IMR-90 (cell line): ENCODE measurements around the gene TTC39B. TPM values are rescaled to one million over a fixed set of nuclear protein-coding genes. Genes with fewer than 3 reads are reported as not detected.

Experiments used
- ATAC-seq: fragments of 200-7000 bp; cut with Tn5 transposase; 2 replicates; pipeline ENCODE4 v1.9.1; 2020; ENCODE audit warnings: low read depth, mild to moderate bottlenecking, moderate library complexity
- BruUV-seq: library from RNA; stranded (reverse); fragments of 400-500 nt; replicated peaks from 2 replicates; lab custom pipeline; 2021; lab: Mats Ljungman, UMichigan
- CTCF ChIA-PET: fragments of 300-600 bp; formaldehyde crosslinking; extraction: SDS; loops from one replicate; lab custom pipeline; 2021; ENCODE audit warnings: antibody characterized with exemption; lab: Yijun Ruan, JAX
- POLR2A ChIA-PET: fragments of 300-600 bp; sonication (Branson Sonifier 250); formaldehyde crosslinking; loops from one replicate; lab custom pipeline; 2022; ENCODE audit warnings: antibody characterized with exemption; ENCODE audit not compliant: unreplicated experiment; lab: Charles Lee
- DNase-seq: peaks from one replicate; pipeline ENCODE4 v3.0.0; 2013
- H2AFZ ChIP-seq: replicated peaks from 2 replicates; pipeline ENCODE3; 2013; ENCODE audit warnings: low read length, mild to moderate bottlenecking; ENCODE audit not compliant: poor library complexity
- H2AK5ac ChIP-seq: 2 replicates; pipeline ENCODE4 v1.6.1; 2013; ENCODE audit warnings: low read depth, low read length, inconsistent platforms
- H2AK9ac ChIP-seq: replicated peaks from 2 replicates; pipeline ENCODE3; 2013; ENCODE audit warnings: mild to moderate bottlenecking, low read depth, low read length, moderate library complexity; ENCODE audit not compliant: poor library complexity
- H2BK120ac ChIP-seq: 2 replicates; pipeline ENCODE4 v1.6.1; 2013; ENCODE audit warnings: low read depth, low read length, inconsistent platforms
- H2BK15ac ChIP-seq: 3 replicates; pipeline ENCODE4 v1.6.1; 2013; ENCODE audit warnings: low read depth, low read length, inconsistent platforms
- H2BK20ac ChIP-seq: 2 replicates; pipeline ENCODE4 v1.6.1; 2013; ENCODE audit warnings: low read depth, mild to moderate bottlenecking, inconsistent platforms, low read length, moderate library complexity
- H2BK5ac ChIP-seq: 2 replicates; pipeline ENCODE4 v1.6.1; 2013; ENCODE audit warnings: mild to moderate bottlenecking, low read depth, low read length, inconsistent platforms; ENCODE audit not compliant: poor library complexity, severe bottlenecking
- H3K14ac ChIP-seq: replicated peaks from 2 replicates; pipeline ENCODE4 v1.6.1; 2013; ENCODE audit warnings: low read depth, low read length, inconsistent platforms
- H3K18ac ChIP-seq: 2 replicates; pipeline ENCODE4 v1.6.1; 2013; ENCODE audit warnings: low read depth, low read length, control low read depth
- H3K23ac ChIP-seq: 2 replicates; pipeline ENCODE4 v1.6.1; 2013; ENCODE audit warnings: low read depth, low read length, inconsistent platforms
- H3K27ac ChIP-seq: 2 replicates; pipeline ENCODE4 v1.5.1; 2013; ENCODE audit warnings: mild to moderate bottlenecking, control low read depth, low read length; ENCODE audit not compliant: insufficient read depth
- H3K27me3 ChIP-seq: 2 replicates; pipeline ENCODE4 v1.6.1; 2013; ENCODE audit warnings: low read length; ENCODE audit not compliant: control insufficient read depth, insufficient read depth
- H3K36me3 ChIP-seq: 2 replicates; pipeline ENCODE4 v1.6.1; 2013; ENCODE audit warnings: low read length, mixed read lengths; ENCODE audit not compliant: control insufficient read depth, insufficient read depth
- H3K4ac ChIP-seq: 2 replicates; pipeline ENCODE4 v1.6.1; 2013; ENCODE audit warnings: low read depth, low read length, inconsistent platforms
- H3K4me1 ChIP-seq: 2 replicates; pipeline ENCODE4 v1.6.1; 2013; ENCODE audit warnings: low read length, mixed read lengths; ENCODE audit not compliant: control insufficient read depth, insufficient read depth
- H3K4me2 ChIP-seq: 2 replicates; pipeline ENCODE4 v1.6.1; 2013; ENCODE audit warnings: low read depth, mild to moderate bottlenecking, control low read depth, low read length, moderate library complexity
- H3K4me3 ChIP-seq: 2 replicates; pipeline ENCODE4 v1.5.1; 2013; ENCODE audit warnings: low read depth, mild to moderate bottlenecking, control low read depth, low read length, moderate library complexity; ENCODE audit not compliant: insufficient read depth
- H3K56ac ChIP-seq: 2 replicates; pipeline ENCODE4 v1.6.1; 2013; ENCODE audit warnings: low read length, inconsistent platforms; ENCODE audit not compliant: insufficient read depth; ENCODE audit errors: extremely low read depth
- H3K79me1 ChIP-seq, 2 experiments: 2 replicates each; pipeline ENCODE4 v1.6.1; 2013; ENCODE audit warnings: low read length in 2 of 2, inconsistent platforms in 1 of 2, low read depth in 1 of 2
- H3K9ac ChIP-seq: 2 replicates; pipeline ENCODE4 v1.6.1; 2013; ENCODE audit warnings: low read depth, low read length, control low read depth
- H3K9me1 ChIP-seq: 2 replicates; pipeline ENCODE4 v1.6.1; 2013; ENCODE audit warnings: low read length, inconsistent platforms; ENCODE audit not compliant: insufficient read depth
- H3K9me3 ChIP-seq: 2 replicates; pipeline ENCODE4 v1.6.1; 2013; ENCODE audit warnings: low read length; ENCODE audit not compliant: control insufficient read depth, insufficient read depth
- H4K20me1 ChIP-seq: 2 replicates; pipeline ENCODE4 v1.6.1; 2013; ENCODE audit warnings: low read length, inconsistent platforms; ENCODE audit not compliant: insufficient read depth
- H4K5ac ChIP-seq: 2 replicates; pipeline ENCODE4 v1.6.1; 2013; ENCODE audit warnings: mild to moderate bottlenecking, low read depth, low read length, control low read depth
- H4K8ac ChIP-seq, 2 experiments: 2 replicates each; pipeline ENCODE4 v1.6.1; 2013; ENCODE audit warnings: low read depth in 2 of 2, low read length in 2 of 2, control low read depth in 1 of 2, inconsistent platforms in 1 of 2
- H4K91ac ChIP-seq: 2 replicates; pipeline ENCODE4 v1.6.1; 2013; ENCODE audit warnings: low read depth, low read length, inconsistent platforms; ENCODE audit not compliant: insufficient read depth
- BHLHE40 ChIP-seq: fragments of 150-350 bp; IDR thresholded peaks from 2 replicates; pipeline ENCODE4 v1.6.1; 2016; ENCODE audit warnings: mild to moderate bottlenecking, low read depth, low read length
- CEBPB ChIP-seq: IDR thresholded peaks from 2 replicates; pipeline ENCODE4 v1.6.1; 2012; ENCODE audit warnings: low read depth, low read length, improper control_type of control experiment
- CHD1 ChIP-seq: IDR thresholded peaks from 2 replicates; pipeline ENCODE4 v1.6.1; 2012; ENCODE audit warnings: low read depth, low read length, improper control_type of control experiment
- CTCF ChIP-seq: conservative IDR thresholded peaks from 2 replicates; pipeline ENCODE4 v1.5.1; 2012; ENCODE audit warnings: mild to moderate bottlenecking, low read depth, low read length, improper control_type of control experiment
- FOS ChIP-seq: fragments of 150-350 bp; IDR thresholded peaks from 2 replicates; pipeline ENCODE4 v1.6.1; 2016; ENCODE audit warnings: low read depth, low read length
- MAFK ChIP-seq: IDR thresholded peaks from 2 replicates; pipeline ENCODE4 v1.6.1; 2012; ENCODE audit warnings: low read depth, low read length, improper control_type of control experiment
- MAZ ChIP-seq: IDR thresholded peaks from 2 replicates; pipeline ENCODE4 v1.6.1; 2012; ENCODE audit warnings: low read depth, mild to moderate bottlenecking, low read length, improper control_type of control experiment, moderate library complexity, borderline replicate concordance
- MXI1 ChIP-seq: IDR thresholded peaks from 2 replicates; pipeline ENCODE4 v1.6.1; 2012; ENCODE audit warnings: low read depth, mild to moderate bottlenecking, low read length, moderate library complexity, borderline replicate concordance
- NFE2L2 ChIP-seq: fragments of 150-350 bp; IDR thresholded peaks from 2 replicates; pipeline ENCODE4 v1.6.1; 2016; ENCODE audit warnings: low read depth, mild to moderate bottlenecking, low read length
- POLR2A ChIP-seq: IDR thresholded peaks from 2 replicates; pipeline ENCODE4 v1.6.1; 2012; ENCODE audit warnings: mild to moderate bottlenecking, low read depth, low read length
- RAD21 ChIP-seq: IDR thresholded peaks from 2 replicates; pipeline ENCODE4 v1.6.1; 2012; ENCODE audit warnings: low read length, improper control_type of control experiment
- RCOR1 ChIP-seq: IDR thresholded peaks from 2 replicates; pipeline ENCODE4 v1.6.1; 2012; ENCODE audit warnings: mild to moderate bottlenecking, low read length, improper control_type of control experiment; ENCODE audit not compliant: insufficient replicate concordance
- RFX5 ChIP-seq: IDR thresholded peaks from 2 replicates; pipeline ENCODE4 v1.8.0; 2012; ENCODE audit warnings: low read depth, mild to moderate bottlenecking, low read length, moderate library complexity
- SMC3 ChIP-seq: fragments of 150-350 bp; IDR thresholded peaks from 2 replicates; pipeline ENCODE4 v1.6.1; 2016; ENCODE audit warnings: low read depth, mild to moderate bottlenecking, antibody characterized with exemption, low read length, moderate library complexity
- USF2 ChIP-seq: fragments of 150-350 bp; IDR thresholded peaks from 2 replicates; pipeline ENCODE4 v1.6.1; 2017; ENCODE audit warnings: mild to moderate bottlenecking, antibody characterized with exemption, low read length, low read depth
- WGBS, 2 experiments: methylation state at CpG; one replicate each; pipeline versions ENCODE4 v1.1.5 to v1.1.7; 2013; ENCODE audit warnings: missing lambda C conversion rate in 2 of 2; ENCODE audit not compliant: insufficient read length in 1 of 2; ENCODE audit errors: extremely low coverage in 2 of 2; 5-methylcytosine and 5-hydroxymethylcytosine counted together
- dilution Hi-C: fragments of 300-500 bp; cut with HindIII; formaldehyde crosslinking; loops from one replicate; pipeline ENCODE4 v1.14.3; 2018; ENCODE audit warnings: low sequenced_read_pairs; ENCODE audit not compliant: unreplicated experiment
- in situ Hi-C: fragments of 300-500 bp; cut with MboI; formaldehyde crosslinking; loops from 3 replicates; pipeline ENCODE4 v1.14.3; 2019; ENCODE audit warnings: low sequenced_read_pairs, inconsistent platforms, mixed read lengths
- intact Hi-C: fragments of 100-400 bp; cut with micrococcal nuclease; formaldehyde crosslinking; loops from 2 replicates; pipeline ENCODE4 v1.10.0; 2022
- polyA plus RNA-seq, 3 experiments: library from polyadenylated mRNA; depleted of rRNA; stranded (reverse); fragments of >200 nt; gene quantifications; 2 replicates each; pipeline ENCODE4 v1.2.3, GENCODE V29; 2012; ENCODE audit warnings: low replicate concordance in 1 of 3
- total RNA-seq: library from RNA; depleted of rRNA; stranded (reverse); fragments of >200 nt; gene quantifications from 2 replicates; pipeline ENCODE4 v1.2.3, GENCODE V29; 2012
- TF ChIP-seq, protein P1 (sequence below): fragments of 150-350 bp; IDR thresholded peaks from 2 replicates; pipeline ENCODE4 v1.6.1; 2016; ENCODE audit warnings: low read depth, mild to moderate bottlenecking, low read length, moderate library complexity, borderline replicate concordance

TTC39B gene
- total and polyA plus RNA-seq, 2 of the 4 experiments (the other 2 are of a cell fraction) = 2.5 to 12.2 TPM

DNA sequence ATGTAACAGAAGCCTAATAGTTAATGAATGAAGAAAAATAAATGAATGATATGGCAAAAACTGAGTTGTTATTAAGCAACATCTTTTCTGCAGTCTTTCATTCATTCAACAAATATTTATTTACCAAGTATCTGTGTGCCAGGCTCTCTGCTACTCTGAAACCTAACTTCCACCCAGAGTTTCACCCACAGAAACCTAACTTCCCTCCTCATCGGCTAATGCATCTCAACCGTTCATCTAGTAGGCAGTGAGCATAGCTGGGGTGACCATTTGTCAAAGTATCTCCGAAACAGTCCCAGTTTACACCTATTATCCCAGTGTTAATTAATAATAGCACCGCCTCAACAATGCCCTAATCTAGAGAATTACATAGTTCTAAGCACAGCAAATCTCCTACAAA, 1.5 kb downstream of the TTC39B start:
- Histone ChIP-seq H3K4me2 (peak overlapping the region; percentile 85), H4K5ac (no peak overlapping the region), H3K36me3 (peaks cover 2% of the 10 kb centered on the region; the same call in 1 of the 2 replicates), H3K23ac (peak overlapping the region; percentile 51; the same call in 1 of the 2 replicates), H3K9me1 (peaks cover 2% of the 10 kb centered on the region; the same call in 1 of the 2 replicates), H3K27me3 (no peaks in the 10 kb centered on the region), H3K9ac (peak overlapping the region; percentile 95), H2BK20ac (no peak overlapping the region), H2AFZ (no peak overlapping the region), H3K79me1 (peaks cover 22 to 33% of the 10 kb centered on the region in 2 experiments), H2AK9ac (no peak overlapping the region), H4K20me1 (no peaks in the 10 kb centered on the region), H2BK120ac (no peak overlapping the region), H4K8ac (peak overlapping the region; percentile 29 to 75; a peak in 2 of 4 replicates), H3K4me1 (peaks cover 5% of the 10 kb centered on the region), H2BK5ac (no peak overlapping the region), H3K27ac (peak overlapping the region; percentile 96; the same call in 1 of the 2 replicates), H3K4me3 (peak overlapping the region; percentile 95), H2BK15ac (no peak overlapping the region), H3K18ac (no peak overlapping the region), H3K56ac (peak overlapping the region; percentile 37; the same call in 1 of the 2 replicates), H2AK5ac (no peak overlapping the region), H4K91ac (no peak overlapping the region), H3K4ac (no peak overlapping the region), H3K14ac (peak overlapping the region; percentile 24; the same call in 1 of the 2 replicates), H3K9me3 (no peaks in the 10 kb centered on the region)
- TF ChIP-seq FOS (no peak), RFX5 (no peak), MAFK (no peak), POLR2A (no peak), MAZ (no peak), NFE2L2 (no peak), CHD1 (no peak), RCOR1 (no peak), SMC3 (no peak), RAD21 (no peak), CTCF (no peak), MXI1 (no peak), CEBPB (no peak), BHLHE40 (no peak), USF2 (no peak)
- TF ChIP-seq, protein P1, sequence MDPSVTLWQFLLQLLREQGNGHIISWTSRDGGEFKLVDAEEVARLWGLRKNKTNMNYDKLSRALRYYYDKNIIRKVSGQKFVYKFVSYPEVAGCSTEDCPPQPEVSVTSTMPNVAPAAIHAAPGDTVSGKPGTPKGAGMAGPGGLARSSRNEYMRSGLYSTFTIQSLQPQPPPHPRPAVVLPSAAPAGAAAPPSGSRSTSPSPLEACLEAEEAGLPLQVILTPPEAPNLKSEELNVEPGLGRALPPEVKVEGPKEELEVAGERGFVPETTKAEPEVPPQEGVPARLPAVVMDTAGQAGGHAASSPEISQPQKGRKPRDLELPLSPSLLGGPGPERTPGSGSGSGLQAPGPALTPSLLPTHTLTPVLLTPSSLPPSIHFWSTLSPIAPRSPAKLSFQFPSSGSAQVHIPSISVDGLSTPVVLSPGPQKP = no peak
- intact Hi-C loops (loop anchor here (5.0 kb wide), 1 partner anchor 97 kb away; no protein-coding TSS in a partner anchor), in situ Hi-C loops (loop anchor here (10.0 kb wide), 1 partner anchor 109 kb away; no protein-coding TSS in a partner anchor), dilution Hi-C loops (no loop called here)
- POLR2A ChIA-PET = no interaction called here
- ATAC-seq = no peak
- CTCF ChIA-PET = no interaction called here
- DNase-seq = no peak
- 92% methylated on average over 2 of the region's 4 CpGs; no CpG with 5 or more reads in 1 of the 2 experiments for WGBS, 2 experiments
- no TSS peak for BruUV-seq
